ENCODE measurements around the gene GPR55.
A peak's percentile ranks its signal among the peaks of the same experiment; 100 is the strongest.

GRCh38 chr2:230924470-230925341 is at the start of gene GPR55:
- TF ChIP-seq RFX5 (IDR thresholded peaks at IDR 0.05; ENCODE audit: low read depth, low read length) (no peak), RAD51 (IDR thresholded peaks at IDR 0.05) (0 out of 2 replicates have a peak, but pooled peaks have one; percentile 47), TAF1 (IDR thresholded peaks at IDR 0.05; ENCODE audit: borderline replicate concordance, low read depth, low read length) (peak; percentile 38; the same call in 1 of the 2 replicates)
